Measurements from ENCODE around the gene CBX8.

GRCh38 chr17:79792341-79792871 is 4.5 kb downstream of the CBX8 start:
- TF ChIP-seq POLR2A (IDR thresholded peaks at IDR 0.05) (no peak), CTCF (IDR thresholded peaks at IDR 0.05 in 8 of 11, conservative IDR thresholded peaks at IDR 0.05 in 3 of 11) (no peak), POLR2AphosphoS5 (IDR thresholded peaks at IDR 0.05) (no peak)

Measured in spleen (tissue), 7 donors.